TTC549 (cell line): ENCODE data around the gene VPREB1.
"Not testable (repeated sequence)": the region's sequence is repeated elsewhere in the genome, so short reads cannot be mapped to it uniquely, and the experiment has no call there.

Experiments used
- FAIRE-seq: peaks from 2 replicates; lab custom pipeline; 2012; peaks lifted over from hg19 to GRCh38; lab: Jason Lieb, UNC

VPREB1 gene

GRCh38 chr22:22246706-22247105 is 2.1 kb downstream of the VPREB1 start:
- FAIRE-seq, result no peak

- no peak for FAIRE-seq
Observed at GRCh38 chr22:22248878-22249277, 4.3 kb downstream of the VPREB1 start.

GRCh38 chr22:22250651-22251050 is 6.1 kb downstream of the VPREB1 start:
- FAIRE-seq, result not testable (repeated sequence)

GRCh38 chr22:22256133-22256532 is 11.5 kb downstream of the VPREB1 start:
- not testable (repeated sequence) for FAIRE-seq

- not testable (repeated sequence) for FAIRE-seq
Observed at GRCh38 chr22:22258597-22259415, 14.2 kb downstream of the VPREB1 start.

- not testable (repeated sequence) for FAIRE-seq
Observed at GRCh38 chr22:22260169-22260568, 15.6 kb downstream of the VPREB1 start.

- not testable (repeated sequence) for FAIRE-seq
Observed at GRCh38 chr22:22260586-22260985, 16.0 kb downstream of the VPREB1 start.

- not testable (repeated sequence) for FAIRE-seq
Observed at GRCh38 chr22:22262332-22263074, 17.9 kb downstream of the VPREB1 start.

GRCh38 chr22:22263823-22264222 is 19.2 kb downstream of the VPREB1 start:
- FAIRE-seq, result not testable (repeated sequence)

GRCh38 chr22:22270036-22270676 is 25.6 kb downstream of the VPREB1 start:
- FAIRE-seq, result not testable (repeated sequence)

- not testable (repeated sequence) for FAIRE-seq
Observed at GRCh38 chr22:22277423-22277822, 32.8 kb downstream of the VPREB1 start.

GRCh38 chr22:22284962-22285756 is 40.6 kb downstream of the VPREB1 start:
- not testable (repeated sequence) for FAIRE-seq

GRCh38 chr22:22286390-22287105 is 42.0 kb downstream of the VPREB1 start:
- FAIRE-seq, result not testable (repeated sequence)

- FAIRE-seq, result not testable (repeated sequence)
Observed at GRCh38 chr22:22287106-22287626, 42.6 kb downstream of the VPREB1 start.

GRCh38 chr22:22289666-22290065 is 45.1 kb downstream of the VPREB1 start:
- not testable (repeated sequence) for FAIRE-seq

GRCh38 chr22:22291129-22291806 is 46.7 kb downstream of the VPREB1 start:
- FAIRE-seq, result not testable (repeated sequence)

- not testable (repeated sequence) for FAIRE-seq
Observed at GRCh38 chr22:22292656-22293055, 48.1 kb downstream of the VPREB1 start.

GRCh38 chr22:22293436-22293835 is 48.9 kb downstream of the VPREB1 start:
- FAIRE-seq, result not testable (repeated sequence)

- FAIRE-seq, result not testable (repeated sequence)
Observed at GRCh38 chr22:22294641-22295040, 50.1 kb downstream of the VPREB1 start.
